MM.1S (cell line): Measurements from ENCODE around the gene TMEM81.

Experiments
- DNase-seq: peaks from one replicate; pipeline ENCODE4 v3.0.0-alpha.2; 2015
- H2AFZ ChIP-seq: fragments of 300-600 bp; sonication (generic); 2 replicates; pipeline ENCODE4 v1.6.0; 2016; ENCODE audit warnings: antibody characterized with exemption, low read length
- H3F3A ChIP-seq: fragments of 300-600 bp; sonication (generic); 2 replicates; pipeline ENCODE4 v1.6.1; 2016; ENCODE audit warnings: mild to moderate bottlenecking, antibody characterized with exemption, low read length, moderate library complexity, mixed read lengths; ENCODE audit not compliant: insufficient read depth
- H3K27ac ChIP-seq: fragments of 300-600 bp; sonication (generic); 2 replicates; pipeline ENCODE4 v1.5.1; 2016; ENCODE audit warnings: mild to moderate bottlenecking, low read length
- H3K27me3 ChIP-seq: fragments of 300-600 bp; sonication (generic); replicated peaks from 2 replicates; pipeline ENCODE4 v1.6.0; 2016; ENCODE audit warnings: low read length; ENCODE audit not compliant: insufficient read depth
- H3K36me3 ChIP-seq: fragments of 300-600 bp; sonication (generic); replicated peaks from 2 replicates; pipeline ENCODE4 v1.6.1; 2016; ENCODE audit warnings: mild to moderate bottlenecking, low read length, mixed read lengths; ENCODE audit not compliant: insufficient read depth
- H3K4me1 ChIP-seq: fragments of 300-600 bp; sonication (generic); 2 replicates; pipeline ENCODE4 v1.6.1; 2016; ENCODE audit warnings: low read length, mixed read lengths
- H3K4me2 ChIP-seq: fragments of 300-600 bp; sonication (generic); 2 replicates; pipeline ENCODE4 v1.6.0; 2016; ENCODE audit warnings: low read depth, low read length
- H3K4me3 ChIP-seq: fragments of 300-600 bp; sonication (generic); 2 replicates; pipeline ENCODE4 v1.5.1; 2016; ENCODE audit warnings: low read length, mixed read lengths
- H3K79me2 ChIP-seq: fragments of 300-600 bp; sonication (generic); 2 replicates; pipeline ENCODE4 v1.6.1; 2016; ENCODE audit warnings: mixed run types, low read length, mixed read lengths
- H3K9ac ChIP-seq: fragments of 300-600 bp; sonication (generic); 2 replicates; pipeline ENCODE4 v1.6.1; 2016; ENCODE audit warnings: low read length, mixed read lengths
- H3K9me2 ChIP-seq: fragments of 300-600 bp; sonication (generic); replicated peaks from 2 replicates; pipeline ENCODE4 v1.6.1; 2016; ENCODE audit warnings: mild to moderate bottlenecking, low read length, mixed read lengths; ENCODE audit not compliant: insufficient read depth
- H3K9me3 ChIP-seq: fragments of 300-600 bp; sonication (generic); replicated peaks from 2 replicates; pipeline ENCODE4 v1.6.1; 2016; ENCODE audit warnings: mild to moderate bottlenecking, low read length, mixed read lengths; ENCODE audit not compliant: insufficient read depth
- H4K20me1 ChIP-seq: fragments of 300-600 bp; sonication (generic); 2 replicates; pipeline ENCODE4 v1.6.1; 2016; ENCODE audit warnings: mild to moderate bottlenecking, low read length, moderate library complexity, mixed read lengths; ENCODE audit not compliant: insufficient read depth
- EZH2 ChIP-seq: fragments of 300-600 bp; sonication (generic); optimal IDR thresholded peaks from 2 replicates; pipeline ENCODE3; 2017; ENCODE audit warnings: low read depth, mild to moderate bottlenecking, antibody characterized with exemption, low read length, mixed read lengths
- EZH2phosphoT487 ChIP-seq: fragments of 300-600 bp; sonication (generic); IDR thresholded peaks from 2 replicates; pipeline ENCODE4 v1.6.1; 2018; ENCODE audit warnings: antibody characterized with exemption, low read length
- TF ChIP-seq, protein P1 (sequence below): fragments of 300-600 bp; sonication (generic); IDR thresholded peaks from 2 replicates; pipeline ENCODE4 v1.5.1; 2016; ENCODE audit warnings: antibody characterized with exemption, low read length, mixed read lengths

The TMEM81 gene

DNA sequence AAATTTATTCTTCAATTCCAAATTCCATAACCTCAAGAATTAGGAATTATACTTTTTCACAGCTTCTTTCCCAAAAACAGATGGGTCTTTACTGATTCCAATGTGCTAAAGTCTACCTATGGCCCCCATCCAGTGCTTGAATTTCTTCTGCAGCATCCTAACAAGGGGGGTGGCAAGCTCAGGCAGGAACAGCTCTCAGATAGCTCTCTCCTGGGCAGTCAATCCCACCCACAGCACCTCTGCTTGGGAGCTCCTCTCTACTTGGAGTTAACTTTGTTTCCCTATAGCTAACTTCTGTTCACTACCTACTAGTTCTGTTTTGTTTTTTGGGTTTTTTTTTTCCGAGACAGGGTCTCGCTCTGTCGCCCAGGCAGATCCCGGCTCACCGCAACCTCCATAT is 25.5 kb upstream of the TMEM81 start:
- no peak overlapping the region for H3K9ac ChIP-seq
- peaks cover 8% of the 10 kb centered on the region; the same call in 1 of the 2 replicates for H3K36me3 ChIP-seq
- H3K9me3 ChIP-seq: no peaks in the 10 kb centered on the region
- no peak for DNase-seq
- H3K4me2 ChIP-seq: no peak overlapping the region
- no peak overlapping the region for H2AFZ ChIP-seq
- TF ChIP-seq EZH2phosphoT487: no peak
- TF ChIP-seq, protein P1, sequence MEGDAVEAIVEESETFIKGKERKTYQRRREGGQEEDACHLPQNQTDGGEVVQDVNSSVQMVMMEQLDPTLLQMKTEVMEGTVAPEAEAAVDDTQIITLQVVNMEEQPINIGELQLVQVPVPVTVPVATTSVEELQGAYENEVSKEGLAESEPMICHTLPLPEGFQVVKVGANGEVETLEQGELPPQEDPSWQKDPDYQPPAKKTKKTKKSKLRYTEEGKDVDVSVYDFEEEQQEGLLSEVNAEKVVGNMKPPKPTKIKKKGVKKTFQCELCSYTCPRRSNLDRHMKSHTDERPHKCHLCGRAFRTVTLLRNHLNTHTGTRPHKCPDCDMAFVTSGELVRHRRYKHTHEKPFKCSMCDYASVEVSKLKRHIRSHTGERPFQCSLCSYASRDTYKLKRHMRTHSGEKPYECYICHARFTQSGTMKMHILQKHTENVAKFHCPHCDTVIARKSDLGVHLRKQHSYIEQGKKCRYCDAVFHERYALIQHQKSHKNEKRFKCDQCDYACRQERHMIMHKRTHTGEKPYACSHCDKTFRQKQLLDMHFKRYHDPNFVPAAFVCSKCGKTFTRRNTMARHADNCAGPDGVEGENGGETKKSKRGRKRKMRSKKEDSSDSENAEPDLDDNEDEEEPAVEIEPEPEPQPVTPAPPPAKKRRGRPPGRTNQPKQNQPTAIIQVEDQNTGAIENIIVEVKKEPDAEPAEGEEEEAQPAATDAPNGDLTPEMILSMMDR: no peak
- no peak for TF ChIP-seq EZH2
- H3F3A ChIP-seq: no peaks in the 10 kb centered on the region
- H3K4me3 ChIP-seq: no peak overlapping the region
- no peaks in the 10 kb centered on the region for H3K27me3 ChIP-seq
- H3K4me1 ChIP-seq: no peaks in the 10 kb centered on the region
- H3K79me2 ChIP-seq: peaks cover 14% of the 10 kb centered on the region
- no peak overlapping the region for H3K27ac ChIP-seq
- H4K20me1 ChIP-seq: no peaks in the 10 kb centered on the region
- H3K9me2 ChIP-seq: no peaks in the 10 kb centered on the region

DNA sequence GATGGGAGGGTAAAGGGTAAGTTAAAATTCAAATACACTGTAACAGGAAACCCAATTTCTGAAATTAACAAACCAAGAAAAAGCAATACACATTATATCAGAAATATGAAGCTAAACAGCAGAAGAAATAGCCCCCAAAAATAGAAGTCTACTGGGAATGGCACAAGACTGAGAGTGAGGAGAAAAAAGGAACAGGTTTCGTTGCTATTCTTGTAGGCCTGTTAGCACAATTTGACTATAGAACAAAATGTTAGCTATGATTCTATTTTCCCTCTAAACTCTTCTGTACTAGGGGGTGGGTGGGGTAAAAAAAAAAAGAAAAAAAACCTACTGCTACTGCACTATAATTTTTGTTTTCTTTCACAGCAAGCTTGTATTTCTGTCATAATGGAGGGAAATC is 25.0 kb upstream of the TMEM81 start:
- Histone ChIP-seq H3K4me2 (no peak overlapping the region), H3K36me3 (peaks cover 8% of the 10 kb centered on the region; the same call in 1 of the 2 replicates)

DNA sequence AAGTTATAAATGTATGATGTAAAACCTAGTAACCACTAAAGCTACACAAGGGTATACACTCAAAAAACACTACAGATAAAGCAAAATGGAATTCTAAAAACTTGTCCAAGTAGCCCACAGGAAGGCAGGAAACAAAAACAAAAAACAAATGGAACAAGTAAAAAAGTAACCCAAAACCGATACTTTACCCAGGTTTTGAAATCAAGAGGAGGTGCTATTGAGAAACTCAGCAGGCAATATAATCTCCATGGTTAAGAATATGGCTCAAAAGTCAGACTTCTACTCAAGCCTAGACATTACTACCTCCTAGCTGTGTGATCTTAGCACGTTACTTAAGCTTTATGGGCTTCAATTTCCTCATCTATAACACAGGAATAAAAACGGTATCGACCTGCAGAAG is 24.2 kb upstream of the TMEM81 start:
- no peak for TF ChIP-seq EZH2phosphoT487
- TF ChIP-seq EZH2: no peak
- TF ChIP-seq, protein P1: no peak
- Histone ChIP-seq H3K4me2 (no peak overlapping the region), H3K4me1 (no peaks in the 10 kb centered on the region), H3K36me3 (peaks cover 10% of the 10 kb centered on the region; the same call in 1 of the 2 replicates), H3K4me3 (no peak overlapping the region), H3F3A (no peaks in the 10 kb centered on the region), H4K20me1 (no peaks in the 10 kb centered on the region), H3K9me2 (no peaks in the 10 kb centered on the region), H3K9me3 (no peaks in the 10 kb centered on the region), H3K9ac (no peak overlapping the region), H3K79me2 (peaks cover 5% of the 10 kb centered on the region), H2AFZ (no peak overlapping the region), H3K27me3 (no peaks in the 10 kb centered on the region), H3K27ac (no peak overlapping the region)
- no peak for DNase-seq

More for the DNA sequence above, 25.0 kb upstream of the TMEM81 start:
- no peaks in the 10 kb centered on the region for H3K9me3 ChIP-seq
- no peaks in the 10 kb centered on the region for H3F3A ChIP-seq
- no peak overlapping the region for H3K27ac ChIP-seq
- no peak overlapping the region for H3K4me3 ChIP-seq
- H3K27me3 ChIP-seq: no peaks in the 10 kb centered on the region
- H3K9me2 ChIP-seq: no peaks in the 10 kb centered on the region
- no peaks in the 10 kb centered on the region for H4K20me1 ChIP-seq
- H3K9ac ChIP-seq: no peak overlapping the region
- H3K4me1 ChIP-seq: no peaks in the 10 kb centered on the region
- DNase-seq: no peak
- TF ChIP-seq EZH2 (no peak), EZH2phosphoT487 (no peak)
- TF ChIP-seq, protein P1: no peak
- H2AFZ ChIP-seq: no peak overlapping the region
- peaks cover 11% of the 10 kb centered on the region for H3K79me2 ChIP-seq
